ENCODE data around the gene FGF19.

GRCh38 chr11:69729252-69729651 lies 25.4 kb upstream of the FGF19 start:
- TF ChIP-seq CTCF (IDR thresholded peaks at IDR 0.05) = no peak
- TF ChIP-seq POLR2A (IDR thresholded peaks at IDR 0.05) = no peak
- TF ChIP-seq POLR2AphosphoS5 (IDR thresholded peaks at IDR 0.05) = no peak

Data from breast epithelium (tissue), 3 donors.